Fibroblast of the aortic adventitia (primary cell): Measurements from ENCODE around the gene AMFR. TPM values are rescaled to one million over a fixed set of nuclear protein-coding genes. Genes with fewer than 3 reads are reported as not detected.

Experiments
- DNase-seq: peaks from one replicate; pipeline ENCODE4 v3.0.0-alpha.2; 2010; ENCODE audit warnings: low read depth
- H3K4me3 ChIP-seq: 2 replicates; pipeline ENCODE4 v1.5.1; 2011; ENCODE audit warnings: low read depth, mild to moderate bottlenecking, control low read depth, low read length, moderate library complexity
- total RNA-seq: library from RNA; depleted of rRNA; stranded (reverse); fragments of >200 nt; gene quantifications from 2 replicates; pipeline ENCODE4 v1.2.3, GENCODE V29; 2012; ENCODE audit warnings: low replicate concordance
- TF ChIP-seq, protein P1 (sequence below): IDR thresholded peaks from 2 replicates; pipeline ENCODE4 v1.5.1; 2011; ENCODE audit warnings: mild to moderate bottlenecking, low read length, control low read depth, inconsistent platforms; ENCODE audit not compliant: insufficient read depth

Gene AMFR
- total RNA-seq, 1 donor: 133 TPM

- TF ChIP-seq, protein P1, sequence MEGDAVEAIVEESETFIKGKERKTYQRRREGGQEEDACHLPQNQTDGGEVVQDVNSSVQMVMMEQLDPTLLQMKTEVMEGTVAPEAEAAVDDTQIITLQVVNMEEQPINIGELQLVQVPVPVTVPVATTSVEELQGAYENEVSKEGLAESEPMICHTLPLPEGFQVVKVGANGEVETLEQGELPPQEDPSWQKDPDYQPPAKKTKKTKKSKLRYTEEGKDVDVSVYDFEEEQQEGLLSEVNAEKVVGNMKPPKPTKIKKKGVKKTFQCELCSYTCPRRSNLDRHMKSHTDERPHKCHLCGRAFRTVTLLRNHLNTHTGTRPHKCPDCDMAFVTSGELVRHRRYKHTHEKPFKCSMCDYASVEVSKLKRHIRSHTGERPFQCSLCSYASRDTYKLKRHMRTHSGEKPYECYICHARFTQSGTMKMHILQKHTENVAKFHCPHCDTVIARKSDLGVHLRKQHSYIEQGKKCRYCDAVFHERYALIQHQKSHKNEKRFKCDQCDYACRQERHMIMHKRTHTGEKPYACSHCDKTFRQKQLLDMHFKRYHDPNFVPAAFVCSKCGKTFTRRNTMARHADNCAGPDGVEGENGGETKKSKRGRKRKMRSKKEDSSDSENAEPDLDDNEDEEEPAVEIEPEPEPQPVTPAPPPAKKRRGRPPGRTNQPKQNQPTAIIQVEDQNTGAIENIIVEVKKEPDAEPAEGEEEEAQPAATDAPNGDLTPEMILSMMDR: no peak
These were observed 84.4 kb downstream of the AMFR start for GRCh38 chr16:56340864-56341365.

DNA sequence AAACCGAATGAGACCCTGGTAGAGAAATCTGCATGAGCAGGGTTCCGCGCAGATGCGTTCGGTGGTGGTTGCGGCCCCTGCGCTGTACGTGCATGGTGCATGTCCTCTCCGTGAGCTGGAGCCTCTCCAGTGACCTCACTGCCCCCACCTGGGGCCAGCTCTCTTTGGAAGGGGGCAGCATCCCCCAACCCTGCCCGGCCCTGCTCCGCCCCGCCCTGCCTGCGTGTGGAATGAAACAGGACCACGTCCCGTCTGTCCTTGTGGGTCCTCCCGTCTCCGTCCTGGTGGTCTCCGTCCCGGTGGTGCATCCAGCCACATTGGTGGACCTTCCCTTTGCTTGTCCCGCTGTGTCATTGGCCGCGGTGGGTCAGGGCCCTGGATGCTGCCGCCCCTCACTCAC lies 84.9 kb downstream of the AMFR start:
- TF ChIP-seq, protein P1: no peak
- no peak overlapping the region for H3K4me3 ChIP-seq
- no peak for DNase-seq

More at GRCh38 chr16:56340864-56341365, 84.4 kb downstream of the AMFR start:
- no peak for DNase-seq
- H3K4me3 ChIP-seq: no peak overlapping the region

- DNase-seq: no peak
- H3K4me3 ChIP-seq: no peak overlapping the region
- TF ChIP-seq, protein P1: no peak
These were observed 85.7 kb downstream of the AMFR start for GRCh38 chr16:56339431-56340195.

GRCh38 chr16:56338566-56339318 lies 86.6 kb downstream of the AMFR start:
- TF ChIP-seq, protein P1: no peak
- H3K4me3 ChIP-seq: no peak overlapping the region
- no peak for DNase-seq

DNA sequence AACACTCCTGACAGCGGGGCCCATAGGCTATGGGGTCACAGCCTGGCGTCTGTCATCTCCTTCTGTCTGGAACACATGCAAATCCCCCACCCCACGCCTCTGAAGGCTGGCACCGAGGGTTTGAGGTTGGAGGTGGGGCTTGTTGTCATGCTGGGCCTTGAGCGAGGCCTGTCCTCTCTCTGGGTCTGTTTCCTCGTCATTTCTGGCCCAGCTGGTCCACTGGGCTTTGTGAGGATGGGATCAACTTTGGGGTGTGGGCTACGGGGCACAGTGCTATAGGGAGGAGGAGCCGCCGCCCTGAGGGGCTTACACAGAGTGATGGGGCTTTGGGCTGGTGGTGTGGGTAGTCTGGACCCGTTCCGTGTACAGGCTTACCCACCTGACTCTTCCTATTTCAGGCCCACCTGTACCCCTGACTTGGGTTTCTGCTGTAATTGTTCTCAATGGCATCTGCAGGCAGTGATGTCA lies 87.5 kb downstream of the AMFR start:
- no peak for DNase-seq
- no peak overlapping the region for H3K4me3 ChIP-seq
- TF ChIP-seq, protein P1: no peak

GRCh38 chr16:56337131-56337857 lies 88.1 kb downstream of the AMFR start:
- DNase-seq: no peak
- TF ChIP-seq, protein P1: no peak
- H3K4me3 ChIP-seq: no peak overlapping the region
